ENCODE data around the gene GYPA. TPM values are rescaled to one million over a fixed set of nuclear protein-coding genes. Genes with fewer than 3 reads are reported as not detected.
"Not testable (repeated sequence)": the region's sequence is repeated elsewhere in the genome, so short reads cannot be mapped to it uniquely, and the experiment has no call there.

GYPA gene
- total and polyA plus RNA-seq, 2 experiments from 2014 or later, result not detected

GRCh38 chr4:144141493-144141892, 975 bp upstream of the GYPA start (continued):
- no peak for TF ChIP-seq ZNF462 (CRISPR knock-in tag; IDR thresholded peaks at IDR 0.05)
- no peak for TF ChIP-seq REST (IDR thresholded peaks at IDR 0.05; ENCODE audit: unreplicated experiment)
- TF ChIP-seq EZH2phosphoT487 (IDR thresholded peaks at IDR 0.05; ENCODE audit: unreplicated experiment), result no peak
- no peak for TF ChIP-seq POLR2AphosphoS5 (IDR thresholded peaks at IDR 0.05; ENCODE audit: low read depth)
- TF ChIP-seq CREB1 (CRISPR knock-in tag; IDR thresholded peaks at IDR 0.05; ENCODE audit: low read depth), result no peak

GRCh38 chr4:144139991-144140390, 527 bp downstream of the GYPA start:
- H3K4me3 Mint-ChIP-seq; H3K27me3 Mint-ChIP-seq (ENCODE audit: insufficient read depth, low read depth, poor library complexity); H3K4me3 ChIP-seq; H3F3A ChIP-seq (replicated peaks; ENCODE audit: low read depth); H3K79me2 ChIP-seq (replicated peaks; ENCODE audit: insufficient read depth); H3K36me3 ChIP-seq (ENCODE audit: insufficient read depth); H3K4me2 ChIP-seq; DNase-seq (ENCODE audit: low spot score); H3K27ac ChIP-seq (ENCODE audit: low read depth); H2AFZ ChIP-seq; H3K4me1 ChIP-seq (ENCODE audit: insufficient read depth); H3K27me3 ChIP-seq (ENCODE audit: insufficient read depth); H3K4me1 Mint-ChIP-seq; H3K27ac Mint-ChIP-seq; H3K9me3 Mint-ChIP-seq; ATAC-seq; H4K20me1 ChIP-seq (replicated peaks; ENCODE audit: insufficient read depth); H3K9me2 ChIP-seq (ENCODE audit: insufficient read depth); H3K36me3 Mint-ChIP-seq (ENCODE audit: low read depth): not testable (repeated sequence)

- H3K27me3 ChIP-seq (ENCODE audit: insufficient read depth); H2AFZ ChIP-seq; H3K36me3 ChIP-seq (ENCODE audit: insufficient read depth); H3K4me3 Mint-ChIP-seq; H3K4me3 ChIP-seq; DNase-seq (ENCODE audit: low spot score); H3K9me2 ChIP-seq (ENCODE audit: insufficient read depth); H3K79me2 ChIP-seq (replicated peaks; ENCODE audit: insufficient read depth); H3K4me2 ChIP-seq; H3K27ac ChIP-seq (ENCODE audit: low read depth); H3K4me1 Mint-ChIP-seq; ATAC-seq; H3K36me3 Mint-ChIP-seq (ENCODE audit: low read depth); H3F3A ChIP-seq (replicated peaks; ENCODE audit: low read depth); H4K20me1 ChIP-seq (replicated peaks; ENCODE audit: insufficient read depth); H3K4me1 ChIP-seq (ENCODE audit: insufficient read depth); H3K27ac Mint-ChIP-seq; H3K27me3 Mint-ChIP-seq (ENCODE audit: insufficient read depth, low read depth, poor library complexity); H3K9me3 Mint-ChIP-seq: not testable (repeated sequence)
Measured at GRCh38 chr4:144139547-144139946, 971 bp downstream of the GYPA start.

GRCh38 chr4:144138239-144138638, 2.3 kb downstream of the GYPA start:
- H3K27me3 Mint-ChIP-seq (ENCODE audit: insufficient read depth, low read depth, poor library complexity); H3K9me3 Mint-ChIP-seq; ATAC-seq; H3K4me2 ChIP-seq; H3K4me1 ChIP-seq (ENCODE audit: insufficient read depth); H3K27ac Mint-ChIP-seq; H3K4me1 Mint-ChIP-seq; H3F3A ChIP-seq (replicated peaks; ENCODE audit: low read depth); H3K4me3 Mint-ChIP-seq; H2AFZ ChIP-seq; H3K4me3 ChIP-seq; DNase-seq (ENCODE audit: low spot score); H3K27me3 ChIP-seq (ENCODE audit: insufficient read depth); H3K9me2 ChIP-seq (ENCODE audit: insufficient read depth); H3K79me2 ChIP-seq (replicated peaks; ENCODE audit: insufficient read depth); H3K36me3 Mint-ChIP-seq (ENCODE audit: low read depth); H3K27ac ChIP-seq (ENCODE audit: low read depth); H3K36me3 ChIP-seq (ENCODE audit: insufficient read depth); H4K20me1 ChIP-seq (replicated peaks; ENCODE audit: insufficient read depth): not testable (repeated sequence)

Measured in GM23338 (cell line).